Measurements from ENCODE around the gene NDST1. TPM values are rescaled to one million over a fixed set of nuclear protein-coding genes. Genes with fewer than 3 reads are reported as not detected.

NDST1 gene
- 100 to 1,000 TPM in 3 of 4 donors, 10 to 100 TPM in 1; 94.6 to 157 (median 134) TPM for total RNA-seq

GRCh38 chr5:150507474-150508276 lies at the start of gene NDST1:
TSS of gene NDST1 (plus strand) at chr5:150508131. CDS start at chr5:150521255, 13,124 bp downstream.
- peaks cover 100% of the 10 kb centered on the region for H3K4me1 ChIP-seq
- peak within 1 kb of the TSS; percentile 81 for H3K27ac ChIP-seq
- no peaks in the 10 kb centered on the region for H3K36me3 ChIP-seq
- no peaks in the 10 kb centered on the region for H3K9me3 ChIP-seq
- no peak for DNase-seq (ENCODE audit: low spot score in 2 of 2)
- no peak within 1 kb of the TSS for H3K4me3 ChIP-seq
- TF ChIP-seq POLR2A (IDR thresholded peaks at IDR 0.05), result no peak
- no peak for TF ChIP-seq POLR2AphosphoS5 (IDR thresholded peaks at IDR 0.05)
- TF ChIP-seq CTCF (IDR thresholded peaks at IDR 0.05), result no peak
- TF ChIP-seq EP300 (IDR thresholded peaks at IDR 0.05), result no peak
- 52% methylated on average over 14 of the region's 16 CpGs for WGBS
- no peaks in the 10 kb centered on the region for H3K27me3 ChIP-seq

DNA sequence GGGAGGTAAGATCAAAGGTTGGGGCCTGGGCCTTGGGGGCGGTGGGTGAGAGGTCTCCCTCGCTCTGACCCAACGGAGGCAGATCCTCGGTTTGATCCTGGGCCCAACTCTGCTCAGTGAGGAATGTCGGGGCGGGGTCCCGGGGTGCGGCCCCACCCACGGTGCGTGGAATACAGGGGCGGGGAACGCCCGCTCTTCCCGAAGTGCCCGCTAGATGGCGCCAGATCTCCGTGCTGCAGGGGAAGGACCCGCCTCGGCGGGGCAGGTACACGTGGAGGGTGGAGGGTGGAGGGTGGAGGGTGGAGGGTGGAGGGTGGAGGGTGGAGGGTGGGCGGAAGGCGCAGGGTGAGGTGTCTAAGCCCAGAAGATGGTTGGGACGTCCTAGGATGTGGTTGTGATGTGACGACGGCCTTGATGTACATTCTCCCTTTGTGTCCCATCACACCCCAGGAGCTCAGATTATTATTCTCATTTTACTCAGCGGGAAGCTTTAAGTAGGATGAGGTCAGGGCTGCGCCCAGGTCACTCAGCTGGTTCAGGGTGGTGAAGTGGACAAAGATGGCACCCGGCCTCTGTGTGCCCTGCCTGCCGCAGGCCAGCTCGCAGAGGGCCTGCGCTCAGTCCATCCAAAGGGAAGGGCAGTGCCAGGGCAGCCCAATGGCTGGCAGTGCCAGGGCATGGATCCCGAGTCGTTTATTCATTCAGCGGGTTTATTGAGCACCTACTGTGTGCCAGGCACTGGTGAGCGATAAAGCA lies 49.0 kb upstream of the NDST1 start:
- H3K9me3 ChIP-seq, result no peaks in the 10 kb centered on the region
- 16% methylated on average over 35 of the region's 36 CpGs for WGBS
- H3K27ac ChIP-seq, result no peak overlapping the region
- no peak overlapping the region for H3K4me3 ChIP-seq
- DNase-seq (ENCODE audit: low spot score in 2 of 2), result peak; percentile 89 to 91
- H3K4me1 ChIP-seq, result peaks cover 14% of the 10 kb centered on the region
- no peaks in the 10 kb centered on the region for H3K27me3 ChIP-seq
- TF ChIP-seq CTCF (IDR thresholded peaks at IDR 0.05) (peak; percentile 62 to 92), POLR2A (IDR thresholded peaks at IDR 0.05) (no peak)
- H3K36me3 ChIP-seq, result no peaks in the 10 kb centered on the region

- H3K27ac ChIP-seq, result no peak overlapping the region
- no peak overlapping the region for H3K4me3 ChIP-seq
- TF ChIP-seq EP300 (IDR thresholded peaks at IDR 0.05), result no peak
- WGBS, result 73% methylated on average over 2 of the region's 2 CpGs
- no peaks in the 10 kb centered on the region for H3K27me3 ChIP-seq
- no peaks in the 10 kb centered on the region for H3K36me3 ChIP-seq
- H3K4me1 ChIP-seq, result peaks cover 31% of the 10 kb centered on the region
- DNase-seq (ENCODE audit: low spot score in 2 of 2), result no peak
- no peaks in the 10 kb centered on the region for H3K9me3 ChIP-seq
Measured at GRCh38 chr5:150460781-150461180, 47.1 kb upstream of the NDST1 start.

DNA sequence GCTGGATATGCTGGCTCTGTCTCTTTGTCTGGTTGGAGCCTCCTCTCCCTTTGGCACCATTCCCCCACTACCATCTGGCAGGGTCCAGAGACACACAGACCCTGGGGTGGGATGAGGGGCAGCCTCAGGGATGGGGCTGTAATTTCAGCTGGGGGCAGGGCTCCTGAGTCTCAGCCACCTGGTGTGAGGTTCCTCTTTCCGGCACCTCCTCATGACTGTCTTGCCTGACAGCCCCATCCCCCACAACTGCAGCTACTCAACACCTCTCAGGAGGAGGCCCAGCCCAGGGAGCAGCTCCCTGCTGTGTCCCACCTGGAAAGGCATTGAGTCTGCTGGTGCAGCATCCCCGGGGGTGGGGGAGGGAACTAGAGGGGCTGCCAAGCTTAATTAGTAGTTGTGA lies 46.7 kb upstream of the NDST1 start:
- no peaks in the 10 kb centered on the region for H3K36me3 ChIP-seq
- no peaks in the 10 kb centered on the region for H3K9me3 ChIP-seq
- no peak for TF ChIP-seq EP300 (IDR thresholded peaks at IDR 0.05)
- no peak for TF ChIP-seq CTCF (IDR thresholded peaks at IDR 0.05)
- no peak overlapping the region for H3K4me3 ChIP-seq
- H3K27me3 ChIP-seq, result no peaks in the 10 kb centered on the region
- no peak overlapping the region for H3K27ac ChIP-seq
- peaks cover 31% of the 10 kb centered on the region for H3K4me1 ChIP-seq
- DNase-seq (ENCODE audit: low spot score in 2 of 2), result no peak
- 63% methylated on average over 2 of the region's 2 CpGs for WGBS

DNA sequence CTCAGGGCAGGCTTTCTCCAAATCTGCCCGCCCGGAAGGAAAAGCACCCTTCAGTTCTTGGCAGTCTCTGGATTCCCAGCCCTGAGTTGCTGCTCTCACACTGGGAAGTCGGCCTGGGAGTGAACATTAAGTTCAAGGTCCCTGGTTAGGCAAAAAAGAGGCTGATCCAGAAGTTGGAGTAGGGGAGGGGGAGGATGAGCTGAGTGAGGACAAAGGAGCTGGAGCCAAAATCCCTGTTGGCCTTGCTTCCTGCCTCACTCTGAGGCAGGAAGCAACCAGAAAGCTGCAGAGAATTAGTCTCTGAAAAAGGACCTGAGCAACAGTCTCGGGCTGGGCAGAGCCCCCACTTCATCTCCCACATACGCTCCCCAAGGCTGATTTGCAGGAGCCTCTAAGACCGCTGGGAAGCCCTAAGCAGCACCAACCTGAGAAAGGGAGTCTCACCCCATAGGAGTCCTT lies 43.3 kb upstream of the NDST1 start:
- no peaks in the 10 kb centered on the region for H3K36me3 ChIP-seq
- TF ChIP-seq POLR2AphosphoS5 (IDR thresholded peaks at IDR 0.05) (no peak), CTCF (IDR thresholded peaks at IDR 0.05) (no peak), POLR2A (IDR thresholded peaks at IDR 0.05) (no peak), EP300 (IDR thresholded peaks at IDR 0.05) (no peak)
- H3K27ac ChIP-seq, result peak overlapping the region; percentile 15
- no peaks in the 10 kb centered on the region for H3K9me3 ChIP-seq
- H3K27me3 ChIP-seq, result no peaks in the 10 kb centered on the region
- H3K4me3 ChIP-seq, result no peak overlapping the region
- no peak for DNase-seq (ENCODE audit: low spot score in 2 of 2)
- peaks cover 20% of the 10 kb centered on the region for H3K4me1 ChIP-seq
- 36% methylated on average over 6 of the region's 6 CpGs for WGBS
